SU-DHL-6 (cell line): ENCODE measurements around the gene PHF11.

Source experiments
- H2AFZ ChIP-seq: fragments of 200-600 bp; sonication (generic); 2 replicates; pipeline ENCODE4 v1.6.1; 2014; ENCODE audit warnings: low read depth, mild to moderate bottlenecking, moderate library complexity, mixed read lengths, antibody characterized with exemption, low read length; ENCODE audit not compliant: severe bottlenecking
- H3F3A ChIP-seq: fragments of 200-600 bp; shearing (Covaris generic); 2 replicates; pipeline ENCODE4 v1.6.0; 2016; ENCODE audit warnings: antibody characterized with exemption, mild to moderate bottlenecking; ENCODE audit not compliant: insufficient read depth
- H3K27ac ChIP-seq: fragments of 200-600 bp; sonication (generic); 2 replicates; pipeline ENCODE4 v1.5.1; 2016; ENCODE audit warnings: low read depth, mild to moderate bottlenecking, low read length, moderate library complexity, mixed read lengths
- H3K27me3 ChIP-seq: fragments of 200-600 bp; sonication (generic), shearing (Covaris generic); 2 replicates; pipeline ENCODE4 v1.6.0; 2014; ENCODE audit warnings: mild to moderate bottlenecking, low read length
- H3K36me3 ChIP-seq: fragments of 200-600 bp; sonication (generic); 2 replicates; pipeline ENCODE4 v1.6.1; 2014; ENCODE audit warnings: mild to moderate bottlenecking, low read length, mixed read lengths
- H3K4me2 ChIP-seq: fragments of 300-600, 200-600 bp; shearing (Covaris generic), sonication (generic); 2 replicates; pipeline ENCODE4 v1.6.0; 2014; ENCODE audit warnings: low read length, low read depth, mild to moderate bottlenecking; ENCODE audit not compliant: poor library complexity, severe bottlenecking
- H3K4me3 ChIP-seq: fragments of 200-600 bp; sonication (generic); 2 replicates; pipeline ENCODE4 v1.5.1; 2014; ENCODE audit warnings: antibody characterized with exemption, low read length, mild to moderate bottlenecking, mixed read lengths; ENCODE audit not compliant: insufficient read depth, poor library complexity, severe bottlenecking
- H3K79me2 ChIP-seq: fragments of 200-600 bp; sonication (generic); 2 replicates; pipeline ENCODE4 v1.6.1; 2014; ENCODE audit warnings: mild to moderate bottlenecking, low read length, moderate library complexity; ENCODE audit not compliant: insufficient read depth
- H3K9ac ChIP-seq: fragments of 200-600 bp; sonication (generic); 2 replicates; pipeline ENCODE4 v1.7.0; 2014; ENCODE audit warnings: mild to moderate bottlenecking, low read length
- H3K9me2 ChIP-seq: fragments of 200-600 bp; sonication (generic); replicated peaks from 2 replicates; pipeline ENCODE4 v1.6.1; 2014; ENCODE audit warnings: low read length; ENCODE audit not compliant: insufficient read depth
- H3K9me3 ChIP-seq: fragments of 200-600 bp; sonication (generic); 2 replicates; pipeline ENCODE4 v1.6.1; 2014; ENCODE audit warnings: low read length, mixed read lengths; ENCODE audit not compliant: insufficient read depth
- H4K20me1 ChIP-seq: fragments of 200-600 bp; sonication (generic); 2 replicates; pipeline ENCODE4 v1.6.1; 2014; ENCODE audit warnings: low read depth, mild to moderate bottlenecking, antibody characterized with exemption, low read length, moderate library complexity, mixed read lengths
- CTCF ChIP-seq: fragments of 200-600 bp; sonication (generic); IDR thresholded peaks from one replicate; pipeline ENCODE4 v1.5.1; 2017; ENCODE audit warnings: antibody characterized with exemption, mild to moderate bottlenecking, low read length, moderate library complexity; ENCODE audit not compliant: insufficient read depth, poor library complexity, severe bottlenecking
- EZH2phosphoT487 ChIP-seq: fragments of 200-600 bp; sonication (generic), shearing (Covaris generic); conservative IDR thresholded peaks from 2 replicates; pipeline ENCODE4 v1.6.1; 2018; ENCODE audit warnings: mild to moderate bottlenecking, antibody characterized with exemption, low read length, moderate library complexity, mixed read lengths

The PHF11 gene

GRCh38 chr13:49497272-49497671 is 1.5 kb downstream of the PHF11 start:
- H3K27me3 ChIP-seq: no peaks in the 10 kb centered on the region
- no peaks in the 10 kb centered on the region for H3K79me2 ChIP-seq
- no peak overlapping the region for H2AFZ ChIP-seq
- H3K27ac ChIP-seq: peak overlapping the region; percentile 94; the same call in 1 of the 2 replicates
- no peak overlapping the region for H3K4me3 ChIP-seq
- no peaks in the 10 kb centered on the region for H3K36me3 ChIP-seq
- H3K9me2 ChIP-seq: no peaks in the 10 kb centered on the region
- H3K9ac ChIP-seq: no peak overlapping the region
- H3K9me3 ChIP-seq: no peaks in the 10 kb centered on the region
- peaks cover 49% of the 10 kb centered on the region for H3F3A ChIP-seq
- TF ChIP-seq EZH2phosphoT487 (no peak), CTCF (no peak)
- peak overlapping the region; percentile 96 for H3K4me2 ChIP-seq
- H4K20me1 ChIP-seq: no peaks in the 10 kb centered on the region

GRCh38 chr13:49498206-49498605 is 2.5 kb downstream of the PHF11 start:
- Histone ChIP-seq H3K4me2 (no peak overlapping the region), H4K20me1 (no peaks in the 10 kb centered on the region), H3K9me3 (no peaks in the 10 kb centered on the region), H3K4me3 (no peak overlapping the region), H3K79me2 (no peaks in the 10 kb centered on the region), H3K9me2 (no peaks in the 10 kb centered on the region), H3K27ac (peak overlapping the region; percentile 94; the same call in 1 of the 2 replicates), H3K36me3 (0 out of 2 replicates have a peak, but pooled peaks cover 2% of the 10 kb centered on the region), H3K27me3 (no peaks in the 10 kb centered on the region), H2AFZ (no peak overlapping the region), H3F3A (peaks cover 46% of the 10 kb centered on the region), H3K9ac (no peak overlapping the region)
- TF ChIP-seq CTCF: no peak

DNA sequence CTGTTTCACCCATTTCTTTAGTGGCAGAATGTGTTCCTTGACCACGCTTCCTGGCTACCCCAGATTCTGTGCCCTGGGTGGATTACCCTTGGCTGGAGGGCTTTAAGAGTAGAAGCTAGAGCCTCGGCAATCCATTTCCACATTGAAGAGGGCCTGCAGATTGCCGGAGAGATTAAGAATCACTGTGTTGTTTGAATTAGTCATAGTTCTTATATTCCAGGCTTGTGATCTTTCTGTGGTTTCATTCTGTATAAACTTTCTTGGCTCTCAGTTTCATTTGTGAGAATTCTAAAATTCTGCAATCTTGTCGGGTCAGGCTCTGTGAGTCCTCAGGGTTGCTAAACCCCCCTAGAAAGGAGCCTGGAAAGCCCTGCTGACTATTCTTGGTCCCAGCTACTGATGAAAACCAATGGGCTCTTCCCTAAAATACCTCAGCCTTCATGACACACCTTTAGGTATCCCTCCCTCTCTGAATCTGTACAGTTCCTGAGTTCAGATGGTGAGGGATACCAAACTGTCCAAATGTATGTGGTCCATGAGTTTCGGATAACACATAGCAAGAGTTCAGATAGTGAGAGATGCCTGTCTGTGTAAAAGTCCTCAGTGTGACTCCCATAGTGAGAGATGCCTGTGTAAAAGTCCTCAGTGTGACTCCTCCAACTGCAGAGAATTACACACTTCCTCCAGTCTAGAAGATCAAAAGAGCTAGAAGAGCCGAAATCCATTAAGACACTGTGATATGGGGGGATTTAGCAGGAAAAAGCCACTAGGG is 4.3 kb downstream of the PHF11 start:
- Histone ChIP-seq H3F3A (peaks cover 35% of the 10 kb centered on the region), H3K36me3 (0 out of 2 replicates have a peak, but pooled peaks cover 3% of the 10 kb centered on the region), H3K9me2 (no peaks in the 10 kb centered on the region), H3K27me3 (no peaks in the 10 kb centered on the region), H3K27ac (no peak overlapping the region), H2AFZ (no peak overlapping the region), H3K4me2 (no peak overlapping the region), H4K20me1 (no peaks in the 10 kb centered on the region), H3K9me3 (no peaks in the 10 kb centered on the region), H3K9ac (no peak overlapping the region), H3K79me2 (no peaks in the 10 kb centered on the region), H3K4me3 (no peak overlapping the region)
- no peak for TF ChIP-seq EZH2phosphoT487
- no peak for TF ChIP-seq CTCF
